CD4-positive, alpha-beta T cell treated with Interleukin-17A for 1 hour (primary cell): ENCODE data around the gene BIK.
A peak's percentile ranks its signal among the peaks of the same experiment; 100 is the strongest.
"Not testable (repeated sequence)": the region's sequence is repeated elsewhere in the genome, so short reads cannot be mapped to it uniquely, and the experiment has no call there.

ENCODE experiments used
- DNase-seq: peaks from one replicate; pipeline ENCODE4 v3.0.0-alpha.2; 2020

BIK gene

GRCh38 chr22:43136801-43137200, 26.3 kb downstream of the BIK start:
- DNase-seq = no peak

- DNase-seq = peak; percentile 85
Measured at GRCh38 chr22:43142880-43143562, 32.5 kb downstream of the BIK start, which contains the start of gene MCAT. Gene MCAT (minus strand): TSS chr22:43143398. CDS start chr22:43143348, 50 bp downstream.

- no peak for DNase-seq
Measured at GRCh38 chr22:43144949-43145348, 34.4 kb downstream of the BIK start.

DNA sequence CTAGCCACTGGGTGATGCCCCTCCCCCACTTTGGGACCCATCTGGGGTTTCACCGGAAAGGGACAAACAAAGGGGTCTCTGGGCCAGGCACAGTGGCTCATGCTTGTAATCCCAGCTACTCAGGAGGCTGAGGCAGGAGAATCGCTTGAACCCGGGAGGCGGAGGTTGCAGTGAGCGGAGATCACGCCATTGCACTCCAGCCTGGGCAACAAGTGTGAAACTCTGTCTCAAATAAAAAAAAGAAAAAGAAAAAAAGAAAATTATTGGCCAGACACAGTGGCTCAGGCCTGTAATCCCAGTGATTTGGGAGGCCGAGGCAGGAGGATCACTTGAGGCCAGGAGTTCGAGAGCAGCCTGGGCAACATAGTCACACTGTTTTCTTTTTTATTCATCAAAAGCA, 34.8 kb downstream of the BIK start:
- not testable (repeated sequence) for DNase-seq

DNA sequence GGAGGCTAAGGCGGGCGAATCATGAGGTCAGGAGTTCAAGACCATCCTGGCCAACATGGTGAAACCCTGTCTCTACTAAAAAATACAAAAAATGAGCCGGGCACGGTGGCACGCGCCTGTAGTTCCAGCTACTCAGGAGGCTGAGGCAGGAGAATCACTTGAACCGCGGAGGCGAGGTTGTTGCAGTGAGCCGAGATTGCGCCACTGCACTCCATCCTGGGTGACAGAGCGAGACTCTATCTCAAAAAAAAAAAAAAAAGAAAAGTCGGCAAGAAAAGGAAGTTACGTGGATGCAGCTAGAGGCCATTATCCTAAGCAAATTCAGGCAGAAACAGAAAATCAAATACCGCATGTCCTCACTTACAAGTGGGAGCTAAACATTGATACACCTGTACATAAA, 35.8 kb downstream of the BIK start:
- DNase-seq = not testable (repeated sequence)

GRCh38 chr22:43147821-43148220, 37.3 kb downstream of the BIK start:
- no peak for DNase-seq

- DNase-seq = no peak
Measured at GRCh38 chr22:43148581-43148980, 38.0 kb downstream of the BIK start.

GRCh38 chr22:43150731-43151206, 40.2 kb downstream of the BIK start:
- no peak for DNase-seq

GRCh38 chr22:43151251-43152002, 40.9 kb downstream of the BIK start, which contains the start of gene TSPO:
Gene TSPO (plus strand): TSS chr22:43151559. CDS start chr22:43159239, 7,680 bp downstream.
- peak; percentile 69 for DNase-seq

DNA sequence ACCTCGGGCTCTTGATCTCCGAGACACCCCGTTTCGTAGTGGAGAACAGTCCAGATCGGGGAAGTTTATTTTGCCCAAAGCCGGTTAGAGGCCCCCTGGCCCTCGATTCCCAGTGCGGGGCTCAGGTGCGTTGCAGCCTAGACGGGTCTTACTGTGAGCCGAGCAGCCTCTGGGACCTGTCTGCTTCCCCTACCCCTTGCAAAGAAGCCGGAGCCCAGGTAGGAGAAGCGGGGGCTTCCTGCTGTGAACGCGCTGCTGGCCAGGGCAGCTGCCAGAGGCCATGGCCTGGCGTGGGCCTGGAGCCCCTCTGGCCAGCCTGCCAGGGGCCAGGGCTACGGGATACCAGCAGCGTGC, 41.4 kb downstream of the BIK start:
- DNase-seq = peak; percentile 9

DNA sequence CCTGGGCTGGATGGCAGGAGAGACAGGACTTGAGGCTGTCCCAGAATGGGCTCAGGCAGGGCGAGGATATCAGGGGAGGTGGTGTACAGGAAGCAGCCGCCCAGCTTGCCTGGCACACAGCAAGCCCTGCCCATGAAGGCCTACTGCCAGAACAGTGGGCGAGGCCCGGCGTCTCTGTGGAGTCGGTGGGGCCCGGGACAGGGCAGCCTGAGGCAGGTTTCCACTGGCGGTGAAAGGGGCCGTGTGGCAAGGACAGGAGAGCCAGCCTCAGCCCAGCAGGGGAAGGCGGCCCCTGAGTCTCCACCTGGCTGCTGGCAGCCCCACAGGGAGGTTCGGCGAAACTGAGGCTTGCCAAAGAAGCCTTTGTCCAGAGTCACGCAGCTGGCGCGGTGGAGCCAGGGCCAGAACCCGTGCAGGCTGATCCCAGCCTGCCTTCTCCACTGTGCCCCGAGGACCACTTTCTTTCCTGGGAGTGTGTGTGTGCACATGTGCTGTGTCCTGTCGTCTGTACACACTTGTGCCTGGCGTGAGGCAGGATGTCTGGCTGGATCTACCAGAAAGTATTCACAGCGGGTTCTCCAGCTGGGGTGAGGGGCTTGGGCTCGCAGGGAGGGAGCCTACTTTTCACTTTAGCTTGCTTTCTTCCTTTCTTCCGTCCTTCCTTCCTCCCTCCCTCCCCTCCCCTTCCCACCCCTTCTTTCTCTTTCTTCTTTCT, 42.0 kb downstream of the BIK start:
- DNase-seq = peak; percentile 61

GRCh38 chr22:43153899-43154298, 43.3 kb downstream of the BIK start:
- no peak for DNase-seq

GRCh38 chr22:43154887-43155536, 44.5 kb downstream of the BIK start:
- no peak for DNase-seq

GRCh38 chr22:43155789-43156188, 45.2 kb downstream of the BIK start:
- DNase-seq = no peak

- no peak for DNase-seq
Measured at GRCh38 chr22:43156413-43156812, 45.9 kb downstream of the BIK start.

DNA sequence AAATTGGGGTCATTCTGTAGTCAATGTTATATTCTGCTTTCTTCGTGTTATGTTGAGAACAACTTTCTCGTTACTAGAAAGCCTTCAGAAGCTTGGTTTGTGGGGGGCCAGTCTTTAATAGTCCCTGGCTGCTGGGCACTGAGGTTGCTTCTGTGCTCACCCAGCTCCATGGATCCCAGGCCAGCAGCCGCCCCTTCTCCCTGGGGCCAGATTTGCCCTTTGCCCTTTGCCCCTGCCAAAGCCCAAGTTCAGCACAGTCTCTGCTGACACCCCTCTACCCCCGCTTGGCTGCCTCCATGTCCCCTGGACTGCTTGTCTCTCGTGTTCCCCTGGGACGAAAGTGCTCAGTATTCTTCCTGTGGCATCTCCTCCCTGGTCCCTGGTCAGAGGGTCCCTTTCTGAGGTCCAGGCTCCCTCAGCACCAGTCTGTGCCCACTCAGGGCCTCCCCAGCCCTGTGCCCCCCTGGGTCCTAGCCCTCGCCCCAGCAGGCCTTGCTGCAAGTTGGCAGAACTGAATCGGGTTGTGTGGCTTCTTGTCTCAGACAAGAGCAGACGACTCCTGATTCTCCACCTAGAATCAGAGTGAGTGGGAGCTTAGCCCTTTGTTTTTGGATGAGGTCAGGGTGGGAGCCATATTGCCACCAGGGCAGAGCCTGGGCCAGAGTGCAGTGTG, 47.5 kb downstream of the BIK start:
- DNase-seq = no peak

GRCh38 chr22:43158778-43159483, 48.4 kb downstream of the BIK start:
- no peak for DNase-seq

GRCh38 chr22:43159484-43160178, 49.1 kb downstream of the BIK start:
- DNase-seq = no peak

GRCh38 chr22:43160497-43161126, 50.1 kb downstream of the BIK start:
- no peak for DNase-seq

DNA sequence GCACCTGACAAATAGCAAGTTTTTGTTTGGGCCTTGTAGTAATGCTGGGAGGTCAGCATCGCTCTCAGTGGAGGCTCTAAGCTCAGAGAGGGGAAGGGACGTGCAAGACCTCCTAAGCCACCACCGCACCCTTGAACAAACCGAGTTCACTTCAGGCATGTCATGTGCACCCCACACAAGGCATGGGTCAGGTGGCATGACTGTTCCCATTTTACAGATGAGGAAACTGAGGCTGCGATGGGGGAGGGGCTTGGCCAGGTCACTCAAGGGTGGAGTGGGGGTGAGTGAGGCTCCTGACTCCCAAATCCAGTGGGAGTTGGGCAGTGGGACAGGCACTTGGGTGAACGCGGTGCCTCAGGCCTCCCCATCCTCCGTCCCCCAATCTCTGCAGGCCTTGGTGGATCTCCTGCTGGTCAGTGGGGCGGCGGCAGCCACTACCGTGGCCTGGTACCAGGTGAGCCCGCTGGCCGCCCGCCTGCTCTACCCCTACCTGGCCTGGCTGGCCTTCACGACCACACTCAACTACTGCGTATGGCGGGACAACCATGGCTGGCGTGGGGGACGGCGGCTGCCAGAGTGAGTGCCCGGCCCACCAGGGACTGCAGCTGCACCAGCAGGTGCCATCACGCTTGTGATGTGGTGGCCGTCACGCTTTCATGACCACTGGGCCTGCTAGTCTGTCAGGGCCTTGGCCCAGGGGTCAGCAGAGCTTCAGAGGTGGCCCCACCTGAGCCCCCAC, 52.0 kb downstream of the BIK start:
- no peak for DNase-seq
